Gastrocnemius medialis (tissue), 4 donors: ENCODE measurements around the gene CRYZ. TPM values are rescaled to one million over a fixed set of nuclear protein-coding genes. Genes with fewer than 3 reads are reported as not detected.
"Not testable (repeated sequence)": the region's sequence is repeated elsewhere in the genome, so short reads cannot be mapped to it uniquely, and the experiment has no call there.

Experiments used
- ATAC-seq, 2 donors: fragments of 150-250 bp; one replicate each; pipeline ENCODE4 v1.9.1; 2016
- DNase-seq, 2 donors: peaks; one replicate each; pipeline ENCODE4 v3.0.0-alpha.2; 2019
- H3K27ac ChIP-seq, 4 donors: fragments of 200-600 bp; sonication (generic); 1 replicate in 1 of 4; 2 replicates in 3 of 4; pipeline ENCODE4 v1.5.1; 2016 to 2018; ENCODE audit warnings: mild to moderate bottlenecking in 2 of 4, moderate library complexity in 1 of 4
- H3K27me3 ChIP-seq, 3 donors: fragments of 200-600 bp; sonication (generic) in 2 of 3; 1 replicate in 1 of 3; 2 replicates in 2 of 3; pipeline versions ENCODE4 v1.5.1 to v1.6.0; 2016 to 2019; ENCODE audit warnings: mild to moderate bottlenecking in 1 of 3, moderate library complexity in 1 of 3
- H3K36me3 ChIP-seq, 2 donors: fragments of 200-600 bp; sonication (generic) in 1 of 2; one replicate each; pipeline ENCODE4 v1.5.1; 2017 to 2018
- H3K4me1 ChIP-seq, 2 donors: fragments of 200-600 bp; sonication (generic) in 1 of 2; one replicate each; pipeline ENCODE4 v1.5.1; 2016 to 2017; ENCODE audit warnings: mild to moderate bottlenecking in 2 of 2
- H3K4me3 ChIP-seq, 4 donors: fragments of 200-600 bp; sonication (generic) in 3 of 4; 1 replicate in 1 of 4; 2 replicates in 3 of 4; pipeline ENCODE4 v1.5.1; 2016 to 2019; ENCODE audit warnings: mild to moderate bottlenecking in 2 of 4
- H3K9me3 ChIP-seq, 3 donors: fragments of 200-600 bp; sonication (generic) in 2 of 3; 1 replicate in 1 of 3; 2 replicates in 2 of 3; pipeline ENCODE4 v1.5.1; 2016 to 2019
- POLR2A ChIP-seq, 2 donors: fragments of 450-650 bp; IDR thresholded peaks; one replicate each; pipeline ENCODE4 v1.6.1; 2017; ENCODE audit warnings: antibody characterized with exemption in 2 of 2, mild to moderate bottlenecking in 2 of 2, moderate library complexity in 2 of 2
- in situ Hi-C, 4 donors: fragments of 200-750 bp; cut with MboI; loops; one replicate each; pipeline versions ENCODE4 v1.15.0 to v1.8.0; 2017; ENCODE audit warnings: low sequenced_read_pairs in 4 of 4
- intact Hi-C: fragments of 100-400 bp; cut with DNase I; formaldehyde crosslinking; loops from one replicate; pipeline ENCODE4 v1.15.1; 2023; ENCODE audit warnings: low total_unique reads
- total RNA-seq, 4 donors: library from RNA; depleted of rRNA; stranded (reverse); fragments of >200 nt; gene quantifications; one replicate each; pipeline versions ENCODE4 v1.1.0 to v1.2.3, GENCODE V29; 2016
- TF ChIP-seq, protein P1 (sequence below), 5 experiments: fragments of 450-650 bp in 3 of 5; fragments of 200-600 bp in 2 of 5; sonication (generic) in 2 of 5; IDR thresholded peaks in 4 of 5; conservative IDR thresholded peaks in 1 of 5; 1 replicate in 4 of 5; 2 replicates in 1 of 5; pipeline ENCODE4 v1.5.1; 2016 to 2019; ENCODE audit warnings: antibody characterized with exemption in 5 of 5, mild to moderate bottlenecking in 3 of 5, moderate library complexity in 3 of 5

The CRYZ gene
- total RNA-seq, 4 donors from 2014 or later = 8.0 to 20.7 (median 11.3) TPM

DNA sequence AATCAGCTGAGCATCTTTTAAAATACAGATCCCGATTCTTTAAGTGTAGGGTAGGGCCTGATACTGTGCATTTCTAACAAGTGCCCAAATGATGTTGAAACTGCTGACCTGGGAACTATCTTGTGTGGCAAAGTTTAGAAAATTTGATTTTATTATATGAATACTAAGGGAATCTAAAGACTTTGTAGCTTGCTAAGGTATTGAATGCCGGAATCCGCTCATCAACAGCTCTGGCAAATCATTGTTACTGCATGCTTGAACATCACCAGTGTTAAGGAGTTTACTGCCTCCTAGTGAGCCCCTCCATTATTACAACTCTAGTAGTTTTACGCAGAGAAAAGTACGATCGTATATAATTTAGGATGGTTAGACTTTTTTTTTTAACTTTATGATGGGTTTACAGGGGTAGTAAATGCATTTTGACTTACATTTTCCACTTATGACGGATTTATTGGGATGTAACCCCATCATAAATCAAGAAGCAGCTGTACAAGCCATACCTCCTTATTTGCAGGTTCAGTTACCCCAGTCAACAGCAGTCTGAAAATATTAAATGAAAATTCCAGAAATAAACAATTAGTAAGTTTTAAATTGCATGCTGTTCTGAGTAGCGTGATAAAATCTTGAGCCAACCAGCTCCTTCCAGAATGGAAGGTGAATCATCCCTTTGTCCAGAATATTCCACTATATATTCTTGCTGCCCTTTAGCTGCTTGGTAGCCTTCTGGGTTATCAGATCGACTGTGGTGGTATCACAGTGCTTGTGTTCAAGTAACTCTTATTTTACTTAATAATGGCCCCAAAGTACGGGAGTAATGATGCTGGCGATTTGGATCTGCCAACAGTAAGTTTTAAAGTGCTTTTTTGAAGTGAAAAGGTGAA lies 994 bp upstream of the CRYZ start:
- Histone ChIP-seq H3K36me3 (peaks cover 0 to 24% of the 10 kb centered on the region in 2 donors), H3K9me3 (no peaks in the 10 kb centered on the region), H3K4me3 (peak overlapping the region; percentile 54 to 86 (median 83)), H3K4me1 (peaks cover 28 to 30% of the 10 kb centered on the region in 2 donors), H3K27ac (peak overlapping the region; percentile 79 to 88 (median 87)), H3K27me3 (no peaks in the 10 kb centered on the region)
- intact Hi-C loops = no loop called here
- in situ Hi-C loops = no loop called here
- peak; percentile 62 to 65 for ATAC-seq
- no peak for DNase-seq
- no peak for TF ChIP-seq POLR2A (IDR thresholded peaks at IDR 0.05)
- TF ChIP-seq, protein P1, sequence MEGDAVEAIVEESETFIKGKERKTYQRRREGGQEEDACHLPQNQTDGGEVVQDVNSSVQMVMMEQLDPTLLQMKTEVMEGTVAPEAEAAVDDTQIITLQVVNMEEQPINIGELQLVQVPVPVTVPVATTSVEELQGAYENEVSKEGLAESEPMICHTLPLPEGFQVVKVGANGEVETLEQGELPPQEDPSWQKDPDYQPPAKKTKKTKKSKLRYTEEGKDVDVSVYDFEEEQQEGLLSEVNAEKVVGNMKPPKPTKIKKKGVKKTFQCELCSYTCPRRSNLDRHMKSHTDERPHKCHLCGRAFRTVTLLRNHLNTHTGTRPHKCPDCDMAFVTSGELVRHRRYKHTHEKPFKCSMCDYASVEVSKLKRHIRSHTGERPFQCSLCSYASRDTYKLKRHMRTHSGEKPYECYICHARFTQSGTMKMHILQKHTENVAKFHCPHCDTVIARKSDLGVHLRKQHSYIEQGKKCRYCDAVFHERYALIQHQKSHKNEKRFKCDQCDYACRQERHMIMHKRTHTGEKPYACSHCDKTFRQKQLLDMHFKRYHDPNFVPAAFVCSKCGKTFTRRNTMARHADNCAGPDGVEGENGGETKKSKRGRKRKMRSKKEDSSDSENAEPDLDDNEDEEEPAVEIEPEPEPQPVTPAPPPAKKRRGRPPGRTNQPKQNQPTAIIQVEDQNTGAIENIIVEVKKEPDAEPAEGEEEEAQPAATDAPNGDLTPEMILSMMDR (IDR thresholded peaks at IDR 0.05 in 4 of 5, conservative IDR thresholded peaks at IDR 0.05 in 1 of 5) = peak; percentile 14 to 62 (median 44)

DNA sequence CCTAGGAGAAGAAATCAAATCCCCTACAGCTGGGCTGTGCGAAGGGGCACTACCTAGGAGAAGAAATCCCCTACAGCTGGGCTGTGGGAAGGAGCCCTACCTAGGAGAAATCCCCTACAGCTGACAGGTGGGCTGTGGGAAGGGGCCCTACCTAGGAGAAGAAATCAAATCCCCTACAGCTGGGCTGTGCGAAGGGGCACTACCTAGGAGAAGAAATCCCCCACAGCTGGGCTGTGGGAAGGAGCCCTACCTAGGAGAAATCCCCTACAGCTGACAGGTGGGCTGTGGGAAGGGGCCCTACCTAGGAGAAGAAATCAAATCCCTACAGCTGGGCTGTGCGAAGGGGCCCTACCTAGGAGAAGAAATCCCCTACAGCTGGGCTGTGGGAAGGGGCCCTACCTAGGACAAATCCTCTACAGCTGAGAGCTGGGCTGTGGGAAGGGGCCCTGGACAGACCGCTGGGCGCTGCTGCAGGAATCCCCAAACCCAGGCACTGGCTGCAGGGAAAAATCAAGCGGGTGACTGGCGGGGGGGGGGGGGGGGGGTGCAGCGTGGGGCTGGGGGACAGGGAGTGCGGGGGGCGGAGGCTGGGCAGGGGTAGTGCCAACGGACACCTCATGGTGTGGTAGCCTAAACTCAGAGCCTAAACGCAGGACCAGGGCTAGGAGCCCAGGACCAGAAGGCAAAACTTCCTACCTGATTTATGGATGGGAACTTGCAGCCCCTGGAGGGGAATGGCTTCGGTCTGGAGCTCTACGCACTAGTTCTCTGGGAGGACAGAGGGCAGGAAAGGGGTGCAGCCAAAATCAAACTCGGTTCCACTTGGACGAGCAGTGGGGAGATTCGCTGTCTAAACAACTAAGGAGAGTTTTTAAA lies 541 bp downstream of the CRYZ start:
- intact Hi-C loops, in situ Hi-C loops: not testable (repeated sequence)

GRCh38 chr1:74731399-74732052 lies 1.3 kb downstream of the CRYZ start:
- in situ Hi-C loops (no loop called here), intact Hi-C loops (no loop called here)
- ATAC-seq (no peak), DNase-seq (no peak)
- Histone ChIP-seq H3K27ac (peak overlapping the region in 1 of 4 donors; percentile 79), H3K4me1 (peaks cover 30 to 33% of the 10 kb centered on the region in 2 donors), H3K9me3 (no peaks in the 10 kb centered on the region), H3K36me3 (peaks cover 0 to under 1% of the 10 kb centered on the region in 2 donors), H3K4me3 (peak overlapping the region in 3 of 4 donors; percentile 2 to 84 (median 82)), H3K27me3 (no peaks in the 10 kb centered on the region)
- TF ChIP-seq, protein P1 (IDR thresholded peaks at IDR 0.05 in 4 of 5, conservative IDR thresholded peaks at IDR 0.05 in 1 of 5) = no peak
- no peak for TF ChIP-seq POLR2A (IDR thresholded peaks at IDR 0.05)

More for the DNA sequence above, 541 bp downstream of the CRYZ start:
- not testable (repeated sequence) for H3K36me3 ChIP-seq, DNase-seq, H3K9me3 ChIP-seq, H3K27me3 ChIP-seq
- Histone ChIP-seq H3K27ac (peak overlapping the region; percentile 79 to 88 (median 87)), H3K4me1 (peaks cover 30 to 33% of the 10 kb centered on the region in 2 donors), H3K4me3 (peak overlapping the region; percentile 54 to 86 (median 83))
- ATAC-seq = peak; percentile 26 to 39

DNA sequence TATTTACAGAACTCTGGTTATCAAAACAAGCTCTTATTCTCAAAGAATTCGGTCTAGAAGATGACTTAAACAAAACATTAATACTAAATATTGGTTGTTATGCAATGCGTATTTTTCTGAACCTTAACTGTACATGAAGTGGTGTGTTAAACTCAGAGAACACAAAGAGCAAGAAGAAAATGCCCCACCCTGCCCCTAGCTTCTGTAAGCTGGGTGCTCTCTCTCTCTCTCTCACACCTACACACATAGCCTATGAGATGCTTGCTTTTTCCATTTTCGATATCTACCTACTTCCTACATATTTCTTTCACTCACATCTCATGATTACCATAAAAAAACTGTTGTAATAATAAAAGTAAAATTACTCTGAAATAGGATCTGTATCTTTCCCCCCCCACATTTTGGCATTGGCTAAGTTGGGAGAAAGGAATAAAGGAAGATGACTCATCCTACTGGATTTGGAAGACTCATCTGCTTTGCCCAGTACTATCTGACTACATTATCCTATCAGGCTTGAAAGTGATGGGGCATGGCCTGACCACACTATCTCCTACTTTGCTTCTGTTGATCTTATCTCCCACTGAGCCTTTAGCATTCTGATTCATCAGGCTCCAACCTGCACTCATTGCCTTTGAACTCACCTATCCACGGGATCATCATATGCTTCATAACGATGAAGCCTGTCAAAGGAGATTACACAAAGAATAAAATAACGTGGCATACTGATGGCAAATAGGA lies 2.9 kb downstream of the CRYZ start:
- Histone ChIP-seq H3K4me1 (peaks cover 30 to 31% of the 10 kb centered on the region in 2 donors), H3K27ac (peak overlapping the region in 1 of 4 donors; percentile 8), H3K36me3 (no peaks in the 10 kb centered on the region), H3K27me3 (no peaks in the 10 kb centered on the region), H3K9me3 (no peaks in the 10 kb centered on the region), H3K4me3 (no peak overlapping the region)
- in situ Hi-C loops = no loop called here
- DNase-seq (no peak), ATAC-seq (peak in 1 of 2 donors; percentile 44)
- intact Hi-C loops = no loop called here
- TF ChIP-seq, protein P1 (IDR thresholded peaks at IDR 0.05 in 4 of 5, conservative IDR thresholded peaks at IDR 0.05 in 1 of 5) = no peak
- no peak for TF ChIP-seq POLR2A (IDR thresholded peaks at IDR 0.05)
